G401 (cell line): ENCODE data around the gene EYA4. TPM values are rescaled to one million over a fixed set of nuclear protein-coding genes. Genes with fewer than 3 reads are reported as not detected.

Experiments used
- DNase-seq: peaks from one replicate; pipeline ENCODE4 v3.0.0-alpha.2; 2015; ENCODE audit warnings: low spot score
- in situ Hi-C: cut with HindIII; loops from 2 replicates; pipeline ENCODE4 v1.10.0; 2016; ENCODE audit warnings: low sequenced_read_pairs, mixed read lengths
- total RNA-seq: library from RNA; depleted of rRNA; stranded (reverse); fragments of >200 nt; shearing (Covaris generic); gene quantifications from 2 replicates; pipeline ENCODE4 v1.2.3, GENCODE V29; 2014

The EYA4 gene
- total RNA-seq, 1 experiment from 2014 or later: not detected

- no peak for DNase-seq
- in situ Hi-C loops: no loop called here
Observed at GRCh38 chr6:133337308-133337707, 96.2 kb downstream of the EYA4 start.

- in situ Hi-C loops: no loop called here
- no peak for DNase-seq
Observed at GRCh38 chr6:133339543-133340384, 98.6 kb downstream of the EYA4 start.

- no peak for DNase-seq
- in situ Hi-C loops: no loop called here
Observed at GRCh38 chr6:133340557-133340956, 99.4 kb downstream of the EYA4 start.

GRCh38 chr6:133341607-133342158 is 100.5 kb downstream of the EYA4 start:
- no peak for DNase-seq
- in situ Hi-C loops: no loop called here

GRCh38 chr6:133343220-133343619 is 102.1 kb downstream of the EYA4 start:
- no peak for DNase-seq
- in situ Hi-C loops: no loop called here

- in situ Hi-C loops: no loop called here
- DNase-seq: no peak
Observed at GRCh38 chr6:133348846-133349245, 107.7 kb downstream of the EYA4 start.

- in situ Hi-C loops: no loop called here
- no peak for DNase-seq
Observed at GRCh38 chr6:133350928-133351327, 109.8 kb downstream of the EYA4 start.

DNA sequence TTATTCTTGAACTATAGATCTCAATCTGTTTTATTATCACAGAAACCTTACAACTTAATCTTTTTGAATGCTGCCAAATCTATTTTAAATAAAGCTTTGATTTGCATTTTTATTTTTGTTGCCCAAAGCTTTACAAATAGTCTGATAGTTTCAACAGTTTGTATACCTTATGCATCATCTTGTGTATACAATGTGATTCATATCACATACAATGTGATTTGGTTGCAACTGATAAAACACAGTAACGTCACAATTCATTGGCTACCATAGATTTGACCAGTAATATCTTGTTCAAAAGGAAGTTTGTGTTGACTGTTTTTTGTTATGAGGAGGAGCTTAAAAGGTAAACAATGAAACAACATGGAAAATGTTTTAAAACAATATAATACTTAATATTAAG is 110.9 kb downstream of the EYA4 start:
- in situ Hi-C loops: no loop called here
- DNase-seq: no peak

DNA sequence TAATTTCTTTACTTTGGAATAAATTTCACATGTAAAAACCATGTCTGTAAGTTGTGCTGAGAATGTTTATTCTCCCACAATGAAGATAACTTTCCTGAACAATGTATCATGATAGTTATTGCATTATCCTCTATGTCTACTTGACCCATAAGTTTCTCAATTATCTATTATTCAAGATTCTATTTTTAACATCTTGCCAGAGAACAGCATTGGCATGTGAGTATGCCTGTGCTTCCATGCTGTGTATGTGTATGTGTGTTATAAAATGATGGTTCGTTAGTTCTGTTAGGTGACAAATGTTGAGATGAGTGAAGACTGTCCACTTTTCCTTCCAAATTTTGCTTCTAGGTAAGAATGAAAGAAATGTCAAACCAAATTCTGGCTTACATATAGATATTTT is 111.9 kb downstream of the EYA4 start:
- DNase-seq: no peak
- in situ Hi-C loops: no loop called here

DNA sequence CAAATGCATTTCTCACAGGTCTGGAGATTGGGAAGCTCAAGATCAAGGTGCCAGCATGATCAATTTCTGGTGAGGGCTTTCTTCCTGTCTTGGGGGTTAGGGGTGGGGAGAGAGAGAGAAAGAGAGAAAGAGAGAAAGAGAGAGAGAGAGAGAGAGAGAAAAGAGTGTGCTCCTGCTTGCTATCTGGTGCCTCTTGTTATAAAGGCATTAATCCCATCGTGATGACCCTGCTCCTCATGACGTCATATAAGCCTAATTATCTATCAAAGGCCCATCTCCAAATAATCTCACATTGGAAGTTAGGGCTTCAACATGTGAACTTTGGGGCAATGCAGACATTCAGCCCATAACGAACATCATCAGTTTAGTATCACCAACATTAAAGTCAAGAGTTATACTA is 114.8 kb downstream of the EYA4 start:
- no peak for DNase-seq
- in situ Hi-C loops: no loop called here

GRCh38 chr6:133358574-133359150 is 117.5 kb downstream of the EYA4 start:
- no peak for DNase-seq
- in situ Hi-C loops: no loop called here

DNA sequence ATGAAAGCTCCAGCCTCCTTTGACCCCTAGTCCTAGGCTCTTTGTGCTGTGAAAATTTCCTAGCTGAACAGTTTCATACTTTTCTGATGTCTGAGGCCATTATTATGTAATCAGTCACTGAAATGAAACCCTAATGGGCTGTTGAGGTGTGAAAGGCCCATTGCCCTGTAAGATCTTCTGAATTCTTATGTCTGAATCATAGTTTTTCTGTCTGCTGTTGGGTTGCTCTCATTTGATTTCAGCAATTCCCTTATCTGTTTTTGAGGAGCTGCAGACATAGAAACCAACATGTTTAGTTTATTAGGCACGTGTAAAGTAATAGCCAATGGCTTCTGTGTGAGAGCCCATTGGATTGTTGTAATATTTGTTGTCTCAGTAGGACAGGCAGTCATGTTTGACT is 118.1 kb downstream of the EYA4 start:
- in situ Hi-C loops: no loop called here
- no peak for DNase-seq

GRCh38 chr6:133359760-133360159 is 118.6 kb downstream of the EYA4 start:
- DNase-seq: no peak
- in situ Hi-C loops: no loop called here

- in situ Hi-C loops: no loop called here
- DNase-seq: no peak
Observed at GRCh38 chr6:133360194-133360593, 119.0 kb downstream of the EYA4 start.

DNA sequence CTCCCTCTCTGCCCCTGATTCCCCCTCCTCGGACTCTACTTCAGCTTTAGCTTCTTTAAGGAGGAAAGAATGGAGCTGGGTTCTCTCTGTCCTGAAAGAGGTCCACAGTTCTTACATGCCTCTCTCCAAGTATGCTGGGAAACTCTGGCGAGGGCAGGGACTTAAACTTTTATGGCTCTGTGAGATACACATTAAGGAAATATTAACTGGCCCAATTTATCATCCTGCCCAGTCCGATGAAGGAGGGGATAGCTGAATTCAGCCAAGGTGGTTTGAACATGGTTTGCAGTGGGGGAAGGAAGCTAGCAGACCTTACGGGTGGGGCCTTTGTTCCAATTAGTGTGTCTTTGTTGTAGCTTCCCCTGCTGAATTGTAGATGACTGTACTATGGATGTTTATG is 121.7 kb downstream of the EYA4 start:
- in situ Hi-C loops: no loop called here
- DNase-seq: no peak

DNA sequence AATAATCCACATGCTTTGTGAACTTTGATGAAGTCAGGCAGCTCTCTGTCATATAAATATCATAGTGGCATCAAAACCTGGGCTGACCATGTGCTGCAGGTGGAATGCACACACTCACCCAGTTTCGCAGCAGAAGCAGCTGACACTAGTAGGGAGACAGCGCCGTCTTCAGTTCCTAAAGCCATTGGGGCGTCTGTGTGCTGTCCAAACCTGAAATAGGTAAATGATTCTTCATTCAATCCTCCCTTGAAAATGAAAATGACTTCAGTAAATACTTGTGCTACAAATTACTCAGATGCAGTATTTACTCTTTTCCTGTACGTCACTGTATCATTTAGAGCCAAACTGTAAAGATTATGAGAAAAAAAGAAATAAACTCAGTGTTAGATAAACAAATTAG is 127.5 kb downstream of the EYA4 start:
- no peak for DNase-seq
- in situ Hi-C loops: no loop called here

- DNase-seq: no peak
- in situ Hi-C loops: no loop called here
Observed at GRCh38 chr6:133369773-133370272, 128.7 kb downstream of the EYA4 start.

DNA sequence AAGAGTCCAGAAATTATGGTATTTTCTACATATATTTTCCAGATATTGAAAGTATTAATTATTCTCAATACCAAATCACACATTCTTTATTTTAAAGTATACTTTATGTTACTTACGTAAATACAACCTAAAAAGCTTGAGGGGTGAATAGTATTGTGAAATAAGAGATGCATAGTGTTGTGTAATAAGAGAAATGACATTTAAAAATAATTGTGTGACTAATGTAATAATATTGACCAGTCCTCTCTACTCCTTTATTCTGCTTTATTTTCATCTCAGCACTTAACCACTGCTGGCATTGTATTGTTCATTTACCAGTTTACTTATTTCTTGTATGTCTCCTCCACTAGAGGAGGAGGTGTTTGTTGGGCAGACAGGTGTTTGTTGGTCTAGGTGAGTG is 135.6 kb downstream of the EYA4 start:
- no peak for DNase-seq
- in situ Hi-C loops: no loop called here

GRCh38 chr6:133377219-133377618 is 136.1 kb downstream of the EYA4 start:
- in situ Hi-C loops: no loop called here
- no peak for DNase-seq

DNA sequence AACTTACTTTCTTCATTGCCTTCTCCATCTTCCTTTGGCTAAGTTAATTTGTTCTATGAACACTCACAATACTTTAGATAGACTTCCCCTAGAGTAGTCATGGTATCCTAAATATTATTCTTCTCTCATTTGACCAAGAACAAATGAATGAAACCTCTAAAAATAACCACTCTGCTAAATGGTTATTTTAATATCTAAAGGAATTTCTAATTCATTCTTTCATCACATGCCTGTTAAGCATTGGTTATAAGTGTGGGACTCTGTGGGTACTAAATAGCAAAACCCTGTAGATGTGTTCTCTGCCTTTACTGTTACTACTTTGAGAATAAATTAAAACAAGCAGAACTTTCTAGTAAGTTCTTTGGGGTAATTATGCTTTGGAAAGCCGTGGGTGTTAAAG is 138.9 kb downstream of the EYA4 start:
- in situ Hi-C loops: no loop called here
- DNase-seq: no peak

DNA sequence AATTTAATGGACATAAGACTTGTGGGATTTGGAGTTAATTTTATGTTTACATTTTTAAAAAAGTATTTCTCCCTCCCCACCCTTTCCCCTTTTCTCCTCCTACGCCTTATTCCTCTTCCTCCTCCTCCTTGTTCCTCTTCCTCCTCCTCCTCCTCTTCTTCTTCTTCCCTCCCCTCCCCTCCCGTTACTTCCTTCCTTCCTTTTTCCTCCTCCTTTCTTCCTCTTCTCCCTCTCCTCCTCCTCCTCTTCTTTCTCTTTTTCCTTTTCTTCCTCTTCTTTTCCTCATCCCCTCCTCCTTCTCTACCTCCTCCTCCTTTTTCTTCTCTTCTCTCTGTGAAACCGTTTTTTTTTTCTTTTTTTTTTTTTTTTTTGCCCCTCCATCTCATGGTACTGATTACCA is 139.6 kb downstream of the EYA4 start:
- in situ Hi-C loops: no loop called here
- no peak for DNase-seq
